Adipocyte (in vitro differentiated cells): Measurements from ENCODE around the gene KLHL12.

Source experiments
- DNase-seq: peaks from one replicate; pipeline ENCODE4 v3.0.0-alpha.2; 2015; ENCODE audit warnings: low read depth
- H3K27me3 ChIP-seq: replicated peaks from 2 replicates; pipeline ENCODE4 v1.7.0; 2013; ENCODE audit warnings: mild to moderate bottlenecking, low read length, moderate library complexity; ENCODE audit not compliant: control insufficient read depth, insufficient read depth
- H3K36me3 ChIP-seq: 2 replicates; pipeline ENCODE4 v1.7.0; 2013; ENCODE audit warnings: low read length, mild to moderate bottlenecking, moderate library complexity; ENCODE audit not compliant: control insufficient read depth, insufficient read depth, severe bottlenecking
- H3K4me1 ChIP-seq: 2 replicates; pipeline ENCODE4 v1.7.0; 2013; ENCODE audit warnings: mild to moderate bottlenecking, low read length, moderate library complexity; ENCODE audit not compliant: control insufficient read depth, insufficient read depth
- H3K4me3 ChIP-seq: 2 replicates; pipeline ENCODE4 v1.7.0; 2013; ENCODE audit warnings: mild to moderate bottlenecking, low read length, moderate library complexity
- H3K9ac ChIP-seq: 2 replicates; pipeline ENCODE4 v1.7.0; 2013; ENCODE audit warnings: mild to moderate bottlenecking, low read length, moderate library complexity
- H3K9me3 ChIP-seq: 2 replicates; pipeline ENCODE4 v1.7.0; 2013; ENCODE audit warnings: mild to moderate bottlenecking, low read length, moderate library complexity; ENCODE audit not compliant: control insufficient read depth

The KLHL12 gene

GRCh38 chr1:202926581-202927491 is at the start of gene KLHL12:
KLHL12 (minus strand) TSS chr1:202927234; CDS start chr1:202925162, 2,072 bp downstream.
- Histone ChIP-seq H3K9me3 (no peaks in the 10 kb centered on the region), H3K4me3 (peak within 1 kb of the TSS; percentile 100)
- peak; percentile 99 for DNase-seq

GRCh38 chr1:202976633-202977032 is 49.6 kb upstream of the KLHL12 start:
- no peak overlapping the region for H3K4me3 ChIP-seq
- no peaks in the 10 kb centered on the region for H3K9me3 ChIP-seq
- no peaks in the 10 kb centered on the region for H3K4me1 ChIP-seq
- H3K9ac ChIP-seq = no peak overlapping the region
- H3K36me3 ChIP-seq = no peaks in the 10 kb centered on the region
- H3K27me3 ChIP-seq = peaks cover 33% of the 10 kb centered on the region
- no peak for DNase-seq

More at GRCh38 chr1:202926581-202927491, at the start of gene KLHL12:
- Histone ChIP-seq H3K27me3 (no peaks in the 10 kb centered on the region), H3K9ac (peak within 1 kb of the TSS; percentile 97), H3K4me1 (peaks cover 6% of the 10 kb centered on the region), H3K36me3 (peaks cover 14% of the 10 kb centered on the region)

- DNase-seq = no peak
- Histone ChIP-seq H3K36me3 (no peaks in the 10 kb centered on the region), H3K27me3 (peaks cover 33% of the 10 kb centered on the region), H3K9me3 (no peaks in the 10 kb centered on the region), H3K4me1 (no peaks in the 10 kb centered on the region), H3K9ac (no peak overlapping the region), H3K4me3 (no peak overlapping the region)
These were observed 47.8 kb upstream of the KLHL12 start for GRCh38 chr1:202974856-202975255.

- H3K4me1 ChIP-seq = peaks cover 13% of the 10 kb centered on the region
- no peak overlapping the region for H3K4me3 ChIP-seq
- H3K9ac ChIP-seq = no peak overlapping the region
- H3K27me3 ChIP-seq = peaks cover 27% of the 10 kb centered on the region
- H3K36me3 ChIP-seq = no peaks in the 10 kb centered on the region
- DNase-seq = no peak
- H3K9me3 ChIP-seq = no peaks in the 10 kb centered on the region
These were observed 45.0 kb upstream of the KLHL12 start for GRCh38 chr1:202972046-202972445.

- peaks cover 8% of the 10 kb centered on the region for H3K36me3 ChIP-seq
- no peaks in the 10 kb centered on the region for H3K9me3 ChIP-seq
- H3K27me3 ChIP-seq = peaks cover 5% of the 10 kb centered on the region
- H3K4me3 ChIP-seq = no peak overlapping the region
- peak overlapping the region; percentile 40 for H3K9ac ChIP-seq
- peaks cover 31% of the 10 kb centered on the region for H3K4me1 ChIP-seq
- peak; percentile 69 for DNase-seq
These were observed 41.9 kb upstream of the KLHL12 start for GRCh38 chr1:202968895-202969295.

GRCh38 chr1:202968351-202968750 is 41.3 kb upstream of the KLHL12 start:
- Histone ChIP-seq H3K9me3 (no peaks in the 10 kb centered on the region), H3K27me3 (no peaks in the 10 kb centered on the region), H3K4me1 (peaks cover 31% of the 10 kb centered on the region), H3K4me3 (peak overlapping the region; percentile 80), H3K9ac (no peak overlapping the region), H3K36me3 (peaks cover 13% of the 10 kb centered on the region)
- DNase-seq = no peak

GRCh38 chr1:202967684-202968281 is 40.7 kb upstream of the KLHL12 start:
- H3K27me3 ChIP-seq = no peaks in the 10 kb centered on the region
- peaks cover 18% of the 10 kb centered on the region for H3K36me3 ChIP-seq
- H3K4me3 ChIP-seq = peak overlapping the region; percentile 80
- H3K9ac ChIP-seq = peak overlapping the region; percentile 82
- peaks cover 31% of the 10 kb centered on the region for H3K4me1 ChIP-seq
- no peaks in the 10 kb centered on the region for H3K9me3 ChIP-seq
- no peak for DNase-seq

GRCh38 chr1:202966006-202966898 is 39.2 kb upstream of the KLHL12 start:
- Histone ChIP-seq H3K4me3 (peak overlapping the region; percentile 95), H3K36me3 (peaks cover 27% of the 10 kb centered on the region), H3K9ac (peak overlapping the region; percentile 93), H3K4me1 (peaks cover 31% of the 10 kb centered on the region), H3K27me3 (no peaks in the 10 kb centered on the region), H3K9me3 (no peaks in the 10 kb centered on the region)
- DNase-seq = peak; percentile 6

- no peaks in the 10 kb centered on the region for H3K27me3 ChIP-seq
- no peak overlapping the region for H3K4me3 ChIP-seq
- peak; percentile 5 for DNase-seq
- H3K9ac ChIP-seq = no peak overlapping the region
- H3K4me1 ChIP-seq = peaks cover 31% of the 10 kb centered on the region
- H3K36me3 ChIP-seq = peaks cover 27% of the 10 kb centered on the region
- H3K9me3 ChIP-seq = no peaks in the 10 kb centered on the region
These were observed 38.4 kb upstream of the KLHL12 start for GRCh38 chr1:202965422-202965821.

GRCh38 chr1:202964791-202965410 is 37.9 kb upstream of the KLHL12 start:
- Histone ChIP-seq H3K36me3 (peaks cover 27% of the 10 kb centered on the region), H3K9ac (no peak overlapping the region), H3K9me3 (no peaks in the 10 kb centered on the region), H3K4me3 (no peak overlapping the region), H3K4me1 (peaks cover 31% of the 10 kb centered on the region), H3K27me3 (no peaks in the 10 kb centered on the region)
- DNase-seq = peak; percentile 33
